K562 (cell line): ENCODE measurements around the gene C1QTNF12. TPM values are rescaled to one million over a fixed set of nuclear protein-coding genes. Genes with fewer than 3 reads are reported as not detected.

Experiments
- C11orf30 ChIP-seq: fragments of 450-650 bp; IDR thresholded peaks from 2 replicates; pipeline ENCODE4 v1.6.1; 2016; ENCODE audit warnings: low read depth, mild to moderate bottlenecking
- CBFA2T3 ChIP-seq: fragments of 450-650 bp; IDR thresholded peaks from 2 replicates; pipeline ENCODE4 v1.6.1; 2017
- E2F5 ChIP-seq: sonication (generic); formaldehyde crosslinking; IDR thresholded peaks from 2 replicates; pipeline ENCODE4 v1.8.0; 2022; ENCODE audit warnings: mild to moderate bottlenecking, missing genetic modification reagents
- KAT2B ChIP-seq: IDR thresholded peaks from one replicate; pipeline ENCODE4 v1.6.1; 2012; ENCODE audit warnings: low read depth, mild to moderate bottlenecking, control low read depth, inconsistent platforms, low read length, moderate library complexity
- POLR2B ChIP-seq: fragments of 450-650 bp; IDR thresholded peaks from 2 replicates; pipeline ENCODE4 v1.6.1; 2018; ENCODE audit warnings: low read depth; ENCODE audit not compliant: partially characterized antibody
- PRDM10 ChIP-seq: fragments of 450-650 bp; IDR thresholded peaks from 2 replicates; pipeline ENCODE4 v1.6.1; 2018; ENCODE audit not compliant: partially characterized antibody
- RBM14 ChIP-seq: fragments of 200-400 bp; formaldehyde crosslinking; IDR thresholded peaks from 2 replicates; pipeline ENCODE4 v1.6.1; 2018; ENCODE audit warnings: low read depth, mild to moderate bottlenecking, low read length, moderate library complexity, borderline replicate concordance; ENCODE audit not compliant: insufficient read depth
- RBM17 ChIP-seq: fragments of 200-400 bp; formaldehyde crosslinking; IDR thresholded peaks from 2 replicates; pipeline ENCODE4 v1.6.1; 2017; ENCODE audit warnings: low read depth, mild to moderate bottlenecking, low read length, borderline replicate concordance
- TRIM28 ChIP-seq: fragments of 450-650 bp; IDR thresholded peaks from 2 replicates; pipeline ENCODE4 v1.6.1; 2017
- ZMIZ1 ChIP-seq, 2 experiments: fragments of 150-350 bp in 1 of 2; IDR thresholded peaks; 2 replicates each; pipeline ENCODE4 v1.6.1; 2012 to 2016; ENCODE audit warnings: low read depth in 2 of 2, low read length in 2 of 2, mild to moderate bottlenecking in 1 of 2, moderate library complexity in 1 of 2
- ZNF274 ChIP-seq: IDR thresholded peaks from 2 replicates; pipeline ENCODE4 v1.6.1; 2011; ENCODE audit warnings: low read depth, mild to moderate bottlenecking, low read length, moderate library complexity, borderline replicate concordance
- ZNF512 ChIP-seq: IDR thresholded peaks from 2 replicates; pipeline ENCODE4 v1.6.1; 2016; ENCODE audit warnings: missing genetic modification characterization, missing compliant biosample characterization
- ZNF655 ChIP-seq: fragments of 250-450 bp; sonication (Bioruptor Pico); IDR thresholded peaks from 2 replicates; pipeline ENCODE4 v1.5.0; 2021
- polyA plus RNA-seq, 8 experiments: library from polyadenylated mRNA; depleted of rRNA in 4 of 8; stranded (reverse) in 5 of 8; unstranded in 3 of 8; fragments of >200 nt; fragmentation: Nextera tagmentation in 2 of 8; fragmentation: Illumina TruSeq in 1 of 8; extraction: Ambion mirVana in 2 of 8; extraction: Trizol in 1 of 8; gene quantifications; 2 replicates each; pipeline versions ENCODE4 v1.2.1 to v1.2.3, GENCODE V29; 2011 to 2014; ENCODE audit warnings: inconsistent platforms in 1 of 8, missing spikeins in 1 of 8
- total RNA-seq, 7 experiments: library from RNA; depleted of rRNA in 6 of 7; stranded (reverse); fragments of >200 nt in 6 of 7; fragmentation: Illumina TruSeq in 2 of 7; extraction: Trizol in 2 of 7; gene quantifications; 2 replicates each; pipeline versions ENCODE4 v1.2.1 to v1.2.3, GENCODE V29; 2011 to 2021; ENCODE audit warnings: low replicate concordance in 1 of 7

C1QTNF12 gene
- total and polyA plus RNA-seq, 9 of the 15 experiments (the other 6 are each of a cell fraction or from before 2014, with no cell fraction given): 0.11 to 4.3 (median 0.93) TPM; not detected in 3

- TF ChIP-seq ZNF274: no peak
- no peak for TF ChIP-seq ZMIZ1 (IDR thresholded peaks at IDR 0.05; ENCODE audit: low read depth in 2 of 2, low read length in 2 of 2)
- TF ChIP-seq E2F5 (CRISPR knock-in tag): no peak
- TF ChIP-seq RBM17: no peak
- no peak for TF ChIP-seq ZNF512 (tag)
- TF ChIP-seq C11orf30: no peak
- TF ChIP-seq POLR2B: no peak
- no peak for TF ChIP-seq PRDM10
- TF ChIP-seq RBM14: no peak
- TF ChIP-seq ZNF655: no peak
- no peak for TF ChIP-seq KAT2B
- no peak for TF ChIP-seq CBFA2T3
- no peak for TF ChIP-seq TRIM28
Observed at GRCh38 chr1:1236945-1237873, 9.3 kb downstream of the C1QTNF12 start (continued).
